Measurements from ENCODE around the gene ITGA2B. TPM values are rescaled to one million over a fixed set of nuclear protein-coding genes. Genes with fewer than 3 reads are reported as not detected.

ITGA2B gene
- total and polyA plus RNA-seq, 2 of the 8 experiments (the other 6 are each of a cell fraction or from before 2014, with no cell fraction given), result 6.9 to 12.3 TPM

- H3K18ac ChIP-seq (ENCODE audit: extremely low read depth, low read length), result no peak overlapping the region
- FAIRE-seq (no peak), DNase-seq (ENCODE audit: low read depth in 1 of 2, low spot score in 2 of 2) (no peak)
- no peak overlapping the region for H3K14ac ChIP-seq (ENCODE audit: insufficient read length)
- no peaks in the 10 kb centered on the region for H3K23me2 ChIP-seq (ENCODE audit: low read depth, low read length)
- H2BK12ac ChIP-seq (ENCODE audit: low read depth, low read length), result no peak overlapping the region
- CTCF ChIA-PET (ENCODE audit: partially characterized antibody), result interaction anchor here (1.6 to 2.5 kb wide), 2 partner anchors 19 to 23 kb away, joined by 5 to 10 read pairs; no protein-coding TSS in a partner anchor
- no peak overlapping the region for H2AFZ ChIP-seq (ENCODE audit: low read length)
- H3K56ac ChIP-seq (replicated peaks; ENCODE audit: insufficient read length, low read depth, low read length), result no peak overlapping the region
- no peak overlapping the region for H2BK20ac ChIP-seq (ENCODE audit: low read length)
- H4K5ac ChIP-seq (ENCODE audit: insufficient read length, low read depth, low read length), result no peak overlapping the region
- H3K4me3 ChIP-seq (ENCODE audit: extremely low read depth in 1 of 4, insufficient read depth in 2 of 4, low read depth in 3 of 4, low read length in 4 of 4), result no peak overlapping the region
- H3K79me2 ChIP-seq (ENCODE audit: control insufficient read depth in 1 of 2, insufficient read depth in 2 of 2, low read length in 2 of 2), result no peaks in the 10 kb centered on the region
- H3K4me2 ChIP-seq (ENCODE audit: insufficient read depth in 1 of 2, low read depth in 2 of 2, low read length in 2 of 2), result no peak overlapping the region
- no peak overlapping the region for H2BK15ac ChIP-seq (ENCODE audit: low read length)
- no peak overlapping the region for H3K4ac ChIP-seq (replicated peaks; ENCODE audit: insufficient read length, low read depth, low read length)
- POLR2A ChIA-PET (ENCODE audit: partially characterized antibody), result interaction anchor here (0.6 kb wide), 1 partner anchor 17 kb away, joined by 3 read pairs; no protein-coding TSS in a partner anchor
- no peaks in the 10 kb centered on the region for H3K79me1 ChIP-seq (ENCODE audit: low read depth, low read length)
- H3K27me3 ChIP-seq (replicated peaks in 1 of 4; ENCODE audit: control insufficient read depth in 3 of 4, extremely low read depth in 1 of 4, insufficient read depth in 3 of 4, low read length in 3 of 4), result no peaks in the 10 kb centered on the region
- H3K9me3 ChIP-seq (ENCODE audit: insufficient read depth in 2 of 2, low read depth in 1 of 2, low read length in 1 of 2), result no peaks in the 10 kb centered on the region
- no peaks in the 10 kb centered on the region for H3K4me1 ChIP-seq (replicated peaks in 1 of 4; ENCODE audit: control insufficient read depth in 3 of 4, insufficient read depth in 4 of 4, low read length in 3 of 4)
- H2BK5ac ChIP-seq (ENCODE audit: low read depth, low read length), result no peak overlapping the region
- TF ChIP-seq RXRA (IDR thresholded peaks at IDR 0.05; ENCODE audit: insufficient read depth, low read depth, low read length) (no peak), KDM5A (IDR thresholded peaks at IDR 0.05; ENCODE audit: low read length) (no peak), TAF1 (IDR thresholded peaks at IDR 0.05; ENCODE audit: low read depth, low read length) (no peak), CEBPB (IDR thresholded peaks at IDR 0.05; ENCODE audit: low read depth, low read length) (no peak), CBX5 (IDR thresholded peaks at IDR 0.05; ENCODE audit: low read depth, low read length) (no peak), FOSL1 (IDR thresholded peaks at IDR 0.05; ENCODE audit: insufficient read depth, low read depth, low read length) (no peak), SIN3A (conservative IDR thresholded peaks at IDR 0.05 in 1 of 2, IDR thresholded peaks at IDR 0.05 in 1 of 2; ENCODE audit: low read depth in 1 of 2, low read length in 2 of 2) (no peak), GTF2F1 (IDR thresholded peaks at IDR 0.05; ENCODE audit: borderline replicate concordance, low read depth, low read length) (no peak), EGR1 (IDR thresholded peaks at IDR 0.05; ENCODE audit: borderline replicate concordance, low read depth, low read length) (no peak), RFX5 (IDR thresholded peaks at IDR 0.05; ENCODE audit: borderline replicate concordance, low read depth, low read length) (no peak), TAF7 (optimal IDR thresholded peaks at IDR 0.05; ENCODE audit: borderline replicate concordance, low read depth, low read length) (no peak), ZNF274 (IDR thresholded peaks at IDR 0.05; ENCODE audit: borderline replicate concordance, extremely low read depth, low read length) (no peak)
- no peak overlapping the region for H3K27ac ChIP-seq (ENCODE audit: low read depth, low read length)
- H4K8ac ChIP-seq (ENCODE audit: extremely low read depth, insufficient read depth, low read length), result no peak overlapping the region
- 91% methylated on average over 2 of the region's 2 CpGs; no CpG with 5 or more reads in 1 of the 2 experiments for whole genome bisulfite sequencing, 2 experiments (ENCODE audit: extremely low coverage in 1 of 2, insufficient coverage in 1 of 2, insufficient read length in 1 of 2, insufficient replicate concordance in 2 of 2, low coverage in 1 of 2, low lambda C conversion rate in 2 of 2, missing lambda C conversion rate in 1 of 2)
- no peak overlapping the region for H2AK5ac ChIP-seq (ENCODE audit: low read depth, low read length)
- H4K91ac ChIP-seq (replicated peaks; ENCODE audit: insufficient read length, low read length), result no peak overlapping the region
- no peak overlapping the region for H3K9ac ChIP-seq (replicated peaks in 1 of 4; ENCODE audit: extremely low read depth in 1 of 4, low read depth in 3 of 4, low read length in 3 of 4)
- no peak overlapping the region for H3K23ac ChIP-seq (ENCODE audit: insufficient read length)
- no peak overlapping the region for H2BK120ac ChIP-seq (replicated peaks; ENCODE audit: low read depth, low read length)
- peaks cover 0 to 2% of the 10 kb centered on the region in 2 experiments for H4K20me1 ChIP-seq (replicated peaks in 1 of 2; ENCODE audit: control insufficient read depth in 1 of 2, insufficient read depth in 2 of 2, low read length in 2 of 2)
- H3K36me3 ChIP-seq (ENCODE audit: control insufficient read depth in 2 of 4, insufficient read depth in 4 of 4, low read length in 3 of 4), result peaks cover 7 to 19% (median 19%) of the 10 kb centered on the region in 4 experiments; a peak in 7 of 8 replicates
These were observed 5.4 kb upstream of the ITGA2B start for GRCh38 chr17:44394833-44395232.
